ENCODE data around the gene GARIN3. TPM values are rescaled to one million over a fixed set of nuclear protein-coding genes. Genes with fewer than 3 reads are reported as not detected.
"Not testable (repeated sequence)": the region's sequence is repeated elsewhere in the genome, so short reads cannot be mapped to it uniquely, and the experiment has no call there.

GARIN3 gene
- total and polyA plus RNA-seq, 7 donors = not detected

GRCh38 chr5:157186309-157187045 lies 20.4 kb upstream of the GARIN3 start:
- H3K4me3 ChIP-seq = no peak overlapping the region
- peaks cover 0 to 3% (median 0%) of the 10 kb centered on the region in 4 donors for H3K9me3 ChIP-seq
- TF ChIP-seq EP300 (IDR thresholded peaks at IDR 0.05) = no peak
- no peak for TF ChIP-seq POLR2AphosphoS5 (IDR thresholded peaks at IDR 0.05)
- TF ChIP-seq POLR2A (IDR thresholded peaks at IDR 0.05) = no peak
- no peak for TF ChIP-seq CTCF (IDR thresholded peaks at IDR 0.05)
- 73 to 79% methylated on average over 12 of the region's 12 CpGs for WGBS, 2 donors
- no peaks in the 10 kb centered on the region for H3K27me3 ChIP-seq
- intact Hi-C loops (cut with DNase I) = no loop called here
- no peaks in the 10 kb centered on the region for H3K4me1 ChIP-seq
- no peaks in the 10 kb centered on the region for H3K36me3 ChIP-seq
- no peak overlapping the region for H3K27ac ChIP-seq
- no peak for DNase-seq

GRCh38 chr5:157185122-157185521 lies 19.1 kb upstream of the GARIN3 start:
- H3K27ac ChIP-seq; H3K4me1 ChIP-seq; H3K27me3 ChIP-seq; H3K4me3 ChIP-seq; intact Hi-C loops (cut with DNase I); H3K36me3 ChIP-seq; H3K9me3 ChIP-seq; DNase-seq: not testable (repeated sequence)
- WGBS, 2 donors = 87 to 91% methylated on average over 6 of the region's 6 CpGs

GRCh38 chr5:157184117-157184670 lies 18.1 kb upstream of the GARIN3 start:
- Histone ChIP-seq H3K36me3 (no peaks in the 10 kb centered on the region), H3K9me3 (peaks cover 0 to 3% (median 0%) of the 10 kb centered on the region in 4 donors), H3K27me3 (no peaks in the 10 kb centered on the region), H3K4me3 (no peak overlapping the region), H3K27ac (no peak overlapping the region), H3K4me1 (no peaks in the 10 kb centered on the region)
- DNase-seq = no peak
- intact Hi-C loops (cut with DNase I) = no loop called here
- WGBS, 2 donors = 65 to 86% methylated on average over 8 of the region's 8 CpGs
- TF ChIP-seq CTCF (IDR thresholded peaks at IDR 0.05) (no peak), EP300 (IDR thresholded peaks at IDR 0.05) (no peak), POLR2A (IDR thresholded peaks at IDR 0.05) (no peak), POLR2AphosphoS5 (IDR thresholded peaks at IDR 0.05) (no peak)

- intact Hi-C loops (cut with DNase I) = no loop called here
- no peaks in the 10 kb centered on the region for H3K36me3 ChIP-seq
- H3K4me1 ChIP-seq = no peaks in the 10 kb centered on the region
- no peak overlapping the region for H3K4me3 ChIP-seq
- no peak for TF ChIP-seq POLR2A (IDR thresholded peaks at IDR 0.05)
- no peak for TF ChIP-seq EP300 (IDR thresholded peaks at IDR 0.05)
- no peak for TF ChIP-seq CTCF (IDR thresholded peaks at IDR 0.05)
- TF ChIP-seq POLR2AphosphoS5 (IDR thresholded peaks at IDR 0.05) = no peak
- no peak for DNase-seq
- no peaks in the 10 kb centered on the region for H3K27me3 ChIP-seq
- 61 to 70% methylated on average over 3 of the region's 3 CpGs for WGBS, 2 donors
- peaks cover 0 to 3% (median 0%) of the 10 kb centered on the region in 4 donors for H3K9me3 ChIP-seq
- no peak overlapping the region for H3K27ac ChIP-seq
Measured at GRCh38 chr5:157182143-157182757, 16.2 kb upstream of the GARIN3 start.
